CD4-positive, CD25-positive, alpha-beta regulatory T cell (primary cell): ENCODE results near the gene TBCK. TPM values are rescaled to one million over a fixed set of nuclear protein-coding genes. Genes with fewer than 3 reads are reported as not detected.

Experiments used
- ATAC-seq, 2 donors: fragments of 150-1000 bp; cut with Tn5 transposase; one replicate each; pipeline ENCODE4 v1.10.0; 2021; ENCODE audit warnings: low read depth in 2 of 2, moderate number of reproducible peaks in 2 of 2, moderate library complexity in 1 of 2
- DNase-seq, 3 donors: peaks; one replicate each; pipeline versions ENCODE4 v3.0.0 to v3.0.0-alpha.2; 2012 to 2022; ENCODE audit warnings: mixed read lengths in 1 of 3
- H3K27ac ChIP-seq: one replicate; pipeline ENCODE4 v1.7.0; 2013; ENCODE audit warnings: mild to moderate bottlenecking, low read length; ENCODE audit not compliant: insufficient read depth, poor library complexity, severe bottlenecking
- H3K27me3 ChIP-seq: one replicate; pipeline ENCODE4 v1.7.0; 2013; ENCODE audit warnings: low read length; ENCODE audit not compliant: control insufficient read depth, insufficient read depth
- H3K36me3 ChIP-seq: one replicate; pipeline ENCODE4 v1.7.0; 2013; ENCODE audit warnings: mild to moderate bottlenecking, low read length, moderate library complexity; ENCODE audit not compliant: control insufficient read depth, insufficient read depth
- H3K4me1 ChIP-seq: 2 replicates; pipeline ENCODE4 v1.7.0; 2013; ENCODE audit warnings: mild to moderate bottlenecking, low read length; ENCODE audit not compliant: insufficient read depth, control insufficient read depth, poor library complexity, severe bottlenecking
- H3K4me3 ChIP-seq: one replicate; pipeline ENCODE4 v1.7.0; 2013; ENCODE audit warnings: low read depth, mild to moderate bottlenecking, low read length, moderate library complexity
- H3K9me3 ChIP-seq, 2 experiments: 1 replicate in 1 of 2; 2 replicates in 1 of 2; pipeline ENCODE4 v1.7.0; 2013; ENCODE audit warnings: low read length in 2 of 2, mild to moderate bottlenecking in 1 of 2, moderate library complexity in 1 of 2; ENCODE audit not compliant: control insufficient read depth in 2 of 2
- H3K27ac Mint-ChIP-seq, 3 donors: one replicate each; pipeline ENCODE4 v1.8.0; 2020 to 2022; ENCODE audit warnings: mild to moderate bottlenecking in 3 of 3, mixed read lengths in 3 of 3, moderate library complexity in 2 of 3
- H3K27me3 Mint-ChIP-seq: one replicate; pipeline ENCODE4 v1.8.0; 2022; ENCODE audit warnings: mild to moderate bottlenecking, mixed read lengths
- H3K36me3 Mint-ChIP-seq: one replicate; pipeline ENCODE4 v1.8.0; 2020; ENCODE audit warnings: mixed read lengths
- H3K4me1 Mint-ChIP-seq, 4 donors: one replicate each; pipeline ENCODE4 v1.8.0; 2020 to 2022; ENCODE audit warnings: mixed read lengths in 4 of 4, mild to moderate bottlenecking in 1 of 4
- H3K4me3 Mint-ChIP-seq, 4 donors: one replicate each; pipeline ENCODE4 v1.8.0; 2020 to 2022; ENCODE audit warnings: mild to moderate bottlenecking in 4 of 4, mixed read lengths in 4 of 4, moderate library complexity in 3 of 4
- H3K9me3 Mint-ChIP-seq, 7 donors: one replicate each; pipeline ENCODE4 v1.8.0; 2020 to 2022; ENCODE audit warnings: mixed read lengths in 7 of 7, mild to moderate bottlenecking in 3 of 7, moderate library complexity in 2 of 7
- polyA plus RNA-seq, 4 donors: library from polyadenylated mRNA; unstranded; fragments of 300-500 nt; fragmentation: Illumina TruSeq; gene quantifications; one replicate each; pipeline ENCODE4 v1.2.3, GENCODE V29; 2021
- total RNA-seq: library from RNA; stranded (reverse); gene quantifications from one replicate; pipeline ENCODE4 v1.2.3, GENCODE V29; 2022

Gene TBCK
- total and polyA plus RNA-seq, 5 donors from 2014 or later: 10.9 to 47.1 (median 24.8) TPM

GRCh38 chr4:106266201-106266600 is 49.8 kb downstream of the TBCK start:
- Mint-ChIP-seq H3K27ac (no peak overlapping the region), H3K4me3 (no peak overlapping the region), H3K27me3 (no peaks in the 10 kb centered on the region), H3K9me3 (peaks cover 0 to 1% (median 0%) of the 10 kb centered on the region in 7 donors), H3K36me3 (peaks cover 3% of the 10 kb centered on the region), H3K4me1 (peaks cover 2 to 21% (median 14%) of the 10 kb centered on the region in 4 donors)
- H3K36me3 ChIP-seq: no peaks in the 10 kb centered on the region
- H3K4me3 ChIP-seq: no peak overlapping the region
- no peaks in the 10 kb centered on the region for H3K27me3 ChIP-seq
- DNase-seq (peak in 2 of 3 donors; percentile 22 to 56), ATAC-seq (no peak)
- H3K9me3 ChIP-seq: no peaks in the 10 kb centered on the region
- H3K27ac ChIP-seq: no peak overlapping the region
- H3K4me1 ChIP-seq: no peaks in the 10 kb centered on the region

- ATAC-seq (no peak), DNase-seq (no peak)
- Mint-ChIP-seq H3K36me3 (peaks cover 3% of the 10 kb centered on the region), H3K4me3 (no peak overlapping the region), H3K27me3 (no peaks in the 10 kb centered on the region), H3K27ac (no peak overlapping the region), H3K4me1 (peaks cover 2 to 21% (median 13%) of the 10 kb centered on the region in 4 donors), H3K9me3 (peaks cover 0 to 1% (median 0%) of the 10 kb centered on the region in 7 donors)
- Histone ChIP-seq H3K4me3 (no peak overlapping the region), H3K27ac (no peak overlapping the region), H3K9me3 (no peaks in the 10 kb centered on the region), H3K36me3 (no peaks in the 10 kb centered on the region), H3K27me3 (no peaks in the 10 kb centered on the region), H3K4me1 (no peaks in the 10 kb centered on the region)
Measured at GRCh38 chr4:106264331-106264728, 51.7 kb downstream of the TBCK start.

- H3K27ac Mint-ChIP-seq: peak overlapping the region in 1 of 3 donors; percentile 35
- H3K4me1 ChIP-seq: no peaks in the 10 kb centered on the region
- H3K4me1 Mint-ChIP-seq: peaks cover 2 to 21% (median 8%) of the 10 kb centered on the region in 4 donors
- no peak overlapping the region for H3K4me3 Mint-ChIP-seq
- H3K27me3 ChIP-seq: no peaks in the 10 kb centered on the region
- no peaks in the 10 kb centered on the region for H3K27me3 Mint-ChIP-seq
- no peaks in the 10 kb centered on the region for H3K36me3 ChIP-seq
- no peak overlapping the region for H3K27ac ChIP-seq
- peaks cover 3% of the 10 kb centered on the region for H3K36me3 Mint-ChIP-seq
- DNase-seq (no peak), ATAC-seq (no peak)
- peaks cover 0 to 1% (median 0%) of the 10 kb centered on the region in 7 donors for H3K9me3 Mint-ChIP-seq
- no peaks in the 10 kb centered on the region for H3K9me3 ChIP-seq
- H3K4me3 ChIP-seq: no peak overlapping the region
Measured at GRCh38 chr4:106263594-106264330, 52.2 kb downstream of the TBCK start.

- Mint-ChIP-seq H3K27me3 (no peaks in the 10 kb centered on the region), H3K9me3 (peaks cover 0 to 1% (median 0%) of the 10 kb centered on the region in 7 donors), H3K4me1 (peaks cover 0 to 22% (median 3%) of the 10 kb centered on the region in 4 donors), H3K36me3 (peaks cover 3% of the 10 kb centered on the region), H3K27ac (no peak overlapping the region), H3K4me3 (no peak overlapping the region)
- Histone ChIP-seq H3K36me3 (no peaks in the 10 kb centered on the region), H3K4me3 (no peak overlapping the region), H3K9me3 (no peaks in the 10 kb centered on the region), H3K4me1 (no peaks in the 10 kb centered on the region), H3K27ac (no peak overlapping the region), H3K27me3 (no peaks in the 10 kb centered on the region)
- ATAC-seq (no peak), DNase-seq (no peak)
Measured at GRCh38 chr4:106261980-106262379, 54.0 kb downstream of the TBCK start.

GRCh38 chr4:106258145-106259045 is 57.6 kb downstream of the TBCK start:
- no peaks in the 10 kb centered on the region for H3K4me1 ChIP-seq
- Mint-ChIP-seq H3K36me3 (peaks cover 8% of the 10 kb centered on the region), H3K4me1 (peaks cover 0 to 14% (median 3%) of the 10 kb centered on the region in 4 donors), H3K4me3 (no peak overlapping the region), H3K9me3 (no peaks in the 10 kb centered on the region), H3K27ac (no peak overlapping the region), H3K27me3 (no peaks in the 10 kb centered on the region)
- no peaks in the 10 kb centered on the region for H3K27me3 ChIP-seq
- ATAC-seq (no peak), DNase-seq (no peak)
- no peak overlapping the region for H3K27ac ChIP-seq
- no peaks in the 10 kb centered on the region for H3K9me3 ChIP-seq
- peaks cover 3% of the 10 kb centered on the region for H3K36me3 ChIP-seq
- no peak overlapping the region for H3K4me3 ChIP-seq

- peaks cover 0 to 5% (median 2%) of the 10 kb centered on the region in 4 donors for H3K4me1 Mint-ChIP-seq
- no peaks in the 10 kb centered on the region for H3K9me3 ChIP-seq
- no peaks in the 10 kb centered on the region for H3K27me3 Mint-ChIP-seq
- no peak overlapping the region for H3K27ac Mint-ChIP-seq
- DNase-seq (no peak), ATAC-seq (no peak)
- no peak overlapping the region for H3K4me3 ChIP-seq
- H3K36me3 ChIP-seq: peaks cover 3% of the 10 kb centered on the region
- H3K27me3 ChIP-seq: no peaks in the 10 kb centered on the region
- H3K4me1 ChIP-seq: no peaks in the 10 kb centered on the region
- no peak overlapping the region for H3K4me3 Mint-ChIP-seq
- H3K9me3 Mint-ChIP-seq: no peaks in the 10 kb centered on the region
- H3K27ac ChIP-seq: no peak overlapping the region
- H3K36me3 Mint-ChIP-seq: peaks cover 4% of the 10 kb centered on the region
Measured at GRCh38 chr4:106256190-106256589, 59.8 kb downstream of the TBCK start.

GRCh38 chr4:106255195-106255594 is 60.8 kb downstream of the TBCK start:
- Histone ChIP-seq H3K27ac (no peak overlapping the region), H3K9me3 (no peaks in the 10 kb centered on the region), H3K36me3 (peaks cover 5% of the 10 kb centered on the region), H3K4me3 (no peak overlapping the region), H3K27me3 (no peaks in the 10 kb centered on the region), H3K4me1 (no peaks in the 10 kb centered on the region)
- H3K27me3 Mint-ChIP-seq: no peaks in the 10 kb centered on the region
- peaks cover 9% of the 10 kb centered on the region for H3K36me3 Mint-ChIP-seq
- ATAC-seq (no peak), DNase-seq (no peak)
- peaks cover 0 to 5% (median 2%) of the 10 kb centered on the region in 4 donors for H3K4me1 Mint-ChIP-seq
- no peaks in the 10 kb centered on the region for H3K9me3 Mint-ChIP-seq
- no peak overlapping the region for H3K27ac Mint-ChIP-seq
- H3K4me3 Mint-ChIP-seq: no peak overlapping the region
